ENCODE results near the gene PAMR1.

PAMR1 gene

GRCh38 chr11:35523331-35523768 lies 2.1 kb downstream of the PAMR1 start:
- peak; percentile 78; the same call in 1 of the 2 replicates for TF ChIP-seq SIN3A (IDR thresholded peaks at IDR 0.05; ENCODE audit: borderline replicate concordance, insufficient read depth, low read length)
- TF ChIP-seq TAF1 (IDR thresholded peaks at IDR 0.05; ENCODE audit: borderline replicate concordance, insufficient read depth, low read length): no peak
- TF ChIP-seq, protein P1, sequence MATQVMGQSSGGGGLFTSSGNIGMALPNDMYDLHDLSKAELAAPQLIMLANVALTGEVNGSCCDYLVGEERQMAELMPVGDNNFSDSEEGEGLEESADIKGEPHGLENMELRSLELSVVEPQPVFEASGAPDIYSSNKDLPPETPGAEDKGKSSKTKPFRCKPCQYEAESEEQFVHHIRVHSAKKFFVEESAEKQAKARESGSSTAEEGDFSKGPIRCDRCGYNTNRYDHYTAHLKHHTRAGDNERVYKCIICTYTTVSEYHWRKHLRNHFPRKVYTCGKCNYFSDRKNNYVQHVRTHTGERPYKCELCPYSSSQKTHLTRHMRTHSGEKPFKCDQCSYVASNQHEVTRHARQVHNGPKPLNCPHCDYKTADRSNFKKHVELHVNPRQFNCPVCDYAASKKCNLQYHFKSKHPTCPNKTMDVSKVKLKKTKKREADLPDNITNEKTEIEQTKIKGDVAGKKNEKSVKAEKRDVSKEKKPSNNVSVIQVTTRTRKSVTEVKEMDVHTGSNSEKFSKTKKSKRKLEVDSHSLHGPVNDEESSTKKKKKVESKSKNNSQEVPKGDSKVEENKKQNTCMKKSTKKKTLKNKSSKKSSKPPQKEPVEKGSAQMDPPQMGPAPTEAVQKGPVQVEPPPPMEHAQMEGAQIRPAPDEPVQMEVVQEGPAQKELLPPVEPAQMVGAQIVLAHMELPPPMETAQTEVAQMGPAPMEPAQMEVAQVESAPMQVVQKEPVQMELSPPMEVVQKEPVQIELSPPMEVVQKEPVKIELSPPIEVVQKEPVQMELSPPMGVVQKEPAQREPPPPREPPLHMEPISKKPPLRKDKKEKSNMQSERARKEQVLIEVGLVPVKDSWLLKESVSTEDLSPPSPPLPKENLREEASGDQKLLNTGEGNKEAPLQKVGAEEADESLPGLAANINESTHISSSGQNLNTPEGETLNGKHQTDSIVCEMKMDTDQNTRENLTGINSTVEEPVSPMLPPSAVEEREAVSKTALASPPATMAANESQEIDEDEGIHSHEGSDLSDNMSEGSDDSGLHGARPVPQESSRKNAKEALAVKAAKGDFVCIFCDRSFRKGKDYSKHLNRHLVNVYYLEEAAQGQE (IDR thresholded peaks at IDR 0.05; ENCODE audit: insufficient read depth in 1 of 2, low read depth in 2 of 2, low read length in 2 of 2): 0 out of 4 replicates have a peak, but pooled peaks of 1 of the 2 experiments have one; percentile 41
- no peak for TF ChIP-seq POLR2AphosphoS5 (IDR thresholded peaks at IDR 0.05; ENCODE audit: low read depth, low read length)
- TF ChIP-seq FOXP2 (optimal IDR thresholded peaks at IDR 0.05; ENCODE audit: borderline replicate concordance, extremely low read depth, extremely low read length, insufficient read depth): peak; percentile 44

GRCh38 chr11:35520376-35520775 lies 5.0 kb downstream of the PAMR1 start:
- TF ChIP-seq TAF1 (IDR thresholded peaks at IDR 0.05; ENCODE audit: borderline replicate concordance, insufficient read depth, low read length) (no peak), POLR2AphosphoS5 (IDR thresholded peaks at IDR 0.05; ENCODE audit: low read depth, low read length) (no peak), FOXP2 (optimal IDR thresholded peaks at IDR 0.05; ENCODE audit: borderline replicate concordance, extremely low read depth, extremely low read length, insufficient read depth) (no peak), SIN3A (IDR thresholded peaks at IDR 0.05; ENCODE audit: borderline replicate concordance, insufficient read depth, low read length) (no peak)
- TF ChIP-seq, protein P1 (IDR thresholded peaks at IDR 0.05; ENCODE audit: insufficient read depth in 1 of 2, low read depth in 2 of 2, low read length in 2 of 2): no peak

DNA sequence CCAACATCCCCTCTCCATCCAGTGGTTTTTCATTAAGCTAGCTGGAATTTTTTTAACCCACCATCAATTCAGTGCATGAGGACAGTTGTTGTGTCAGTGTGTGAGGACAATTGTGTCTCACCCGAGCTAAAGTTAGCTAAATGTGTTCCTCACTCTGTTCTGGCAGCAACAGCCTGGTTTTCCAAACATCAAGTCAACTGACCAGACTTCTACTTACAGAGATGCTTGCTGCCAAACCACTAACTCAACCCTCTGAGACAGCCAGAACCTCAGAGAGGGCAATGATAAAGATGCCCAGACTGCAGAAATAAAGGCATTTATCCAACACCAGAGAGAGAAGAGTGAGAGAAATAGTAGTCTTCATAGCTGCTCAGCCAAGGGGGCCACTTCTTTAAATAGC lies 6.7 kb downstream of the PAMR1 start:
- TF ChIP-seq POLR2AphosphoS5 (IDR thresholded peaks at IDR 0.05; ENCODE audit: low read depth, low read length) (no peak), SIN3A (IDR thresholded peaks at IDR 0.05; ENCODE audit: borderline replicate concordance, insufficient read depth, low read length) (no peak), TAF1 (IDR thresholded peaks at IDR 0.05; ENCODE audit: borderline replicate concordance, insufficient read depth, low read length) (no peak), FOXP2 (optimal IDR thresholded peaks at IDR 0.05; ENCODE audit: borderline replicate concordance, extremely low read depth, extremely low read length, insufficient read depth) (no peak)
- TF ChIP-seq, protein P1 (IDR thresholded peaks at IDR 0.05; ENCODE audit: insufficient read depth in 1 of 2, low read depth in 2 of 2, low read length in 2 of 2): no peak

DNA sequence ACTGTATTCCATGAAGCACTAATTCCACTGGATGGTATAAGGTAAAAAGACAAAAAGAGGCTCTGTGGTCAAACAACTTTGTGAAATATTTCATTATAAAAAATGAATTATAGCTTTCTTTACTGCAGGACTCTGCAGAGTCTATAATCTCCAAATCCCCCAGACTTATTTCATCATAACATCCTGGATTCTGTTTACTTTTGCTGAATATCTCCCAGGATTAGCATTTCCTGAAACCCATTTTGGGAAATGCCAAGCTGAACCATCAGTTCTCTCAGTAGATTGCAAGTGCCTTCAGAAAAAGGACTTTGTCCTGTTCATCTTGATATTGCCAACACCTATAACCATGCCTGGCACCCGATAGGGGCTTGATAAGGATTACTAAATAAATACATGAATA lies 7.9 kb downstream of the PAMR1 start:
- TF ChIP-seq FOXP2 (optimal IDR thresholded peaks at IDR 0.05; ENCODE audit: borderline replicate concordance, extremely low read depth, extremely low read length, insufficient read depth) (no peak), TAF1 (IDR thresholded peaks at IDR 0.05; ENCODE audit: borderline replicate concordance, insufficient read depth, low read length) (no peak), SIN3A (IDR thresholded peaks at IDR 0.05; ENCODE audit: borderline replicate concordance, insufficient read depth, low read length) (no peak), POLR2AphosphoS5 (IDR thresholded peaks at IDR 0.05; ENCODE audit: low read depth, low read length) (no peak)
- TF ChIP-seq, protein P1 (IDR thresholded peaks at IDR 0.05; ENCODE audit: insufficient read depth in 1 of 2, low read depth in 2 of 2, low read length in 2 of 2): no peak

- TF ChIP-seq TAF1 (IDR thresholded peaks at IDR 0.05; ENCODE audit: borderline replicate concordance, insufficient read depth, low read length) (no peak), POLR2AphosphoS5 (IDR thresholded peaks at IDR 0.05; ENCODE audit: low read depth, low read length) (no peak), FOXP2 (optimal IDR thresholded peaks at IDR 0.05; ENCODE audit: borderline replicate concordance, extremely low read depth, extremely low read length, insufficient read depth) (no peak), SIN3A (IDR thresholded peaks at IDR 0.05; ENCODE audit: borderline replicate concordance, insufficient read depth, low read length) (no peak)
- TF ChIP-seq, protein P1 (IDR thresholded peaks at IDR 0.05; ENCODE audit: insufficient read depth in 1 of 2, low read depth in 2 of 2, low read length in 2 of 2): no peak
These were observed 9.0 kb downstream of the PAMR1 start for GRCh38 chr11:35516403-35516802.

Measured in PFSK-1 (cell line).